A549 (cell line): ENCODE measurements around the gene MRGPRD. TPM values are rescaled to one million over a fixed set of nuclear protein-coding genes. Genes with fewer than 3 reads are reported as not detected.

ENCODE experiments used
- ATAC-seq, 2 experiments: fragments of 200-7000 bp in 1 of 2; fragments of >200 bp in 1 of 2; cut with Nextera tagmentation in 1 of 2; cut with Tn5 transposase in 1 of 2; 3 replicates each; pipeline versions ENCODE4 v1.8.0 to v1.9.1; 2018 to 2020; ENCODE audit warnings: mild to moderate bottlenecking in 1 of 2, moderate library complexity in 1 of 2
- CTCF ChIA-PET: fragments of 300-600 bp; sonication (Branson Sonifier 250); formaldehyde crosslinking; extraction: SDS; loops from one replicate; lab custom pipeline; 2021; ENCODE audit warnings: antibody characterized with exemption, inconsistent platforms; lab: Yijun Ruan, JAX
- POLR2A ChIA-PET: fragments of 350-600 bp; formaldehyde crosslinking; extraction: SDS; loops from one replicate; lab custom pipeline; 2021; ENCODE audit warnings: antibody characterized with exemption, inconsistent platforms; lab: Yijun Ruan, JAX
- DNase-seq, 2 experiments: peaks; one replicate each; pipeline versions ENCODE4 v3.0.0 to v3.0.0-alpha.2; 2011 to 2016; ENCODE audit warnings: low read depth in 1 of 2, low spot score in 1 of 2
- FAIRE-seq: peaks from 2 replicates; lab custom pipeline; 2011; peaks lifted over from hg19 to GRCh38; lab: Jason Lieb, UNC
- H3K27ac ChIP-seq, 2 experiments: fragments of >200 bp; sonication (Bioruptor Twin); formaldehyde crosslinking; 3 replicates each; pipeline ENCODE4 v1.5.1; 2016 to 2017
- H3K4me1 ChIP-seq: fragments of >200 bp; sonication (Bioruptor Twin); formaldehyde crosslinking; 3 replicates; pipeline ENCODE4 v1.6.1; 2016
- H3K4me2 ChIP-seq: fragments of >200 bp; sonication (Bioruptor Twin); formaldehyde crosslinking; 3 replicates; pipeline ENCODE4 v1.6.1; 2016
- H3K4me3 ChIP-seq: fragments of >200 bp; sonication (Bioruptor Twin); formaldehyde crosslinking; 3 replicates; pipeline ENCODE4 v1.5.1; 2016
- H3K9me3 ChIP-seq: fragments of >200 bp; sonication (Bioruptor Twin); formaldehyde crosslinking; 3 replicates; pipeline ENCODE4 v1.6.1; 2016
- CBX2 ChIP-seq: fragments of 200-600 bp; sonication (generic); IDR thresholded peaks from 2 replicates; pipeline ENCODE4 v1.6.1; 2016; ENCODE audit warnings: low read depth, mild to moderate bottlenecking, borderline replicate concordance
- CBX8 ChIP-seq: fragments of 200-600 bp; sonication (generic); IDR thresholded peaks from 2 replicates; pipeline ENCODE4 v1.6.1; 2016
- EHF ChIP-seq: fragments of 250-450 bp; sonication (Bioruptor Pico); IDR thresholded peaks from 2 replicates; pipeline ENCODE4 v1.5.0; 2020; ENCODE audit warnings: mild to moderate bottlenecking
- EHMT2 ChIP-seq: fragments of 200-600 bp; sonication (generic); IDR thresholded peaks from 2 replicates; pipeline ENCODE4 v1.6.1; 2016; ENCODE audit warnings: antibody characterized with exemption, low read depth, mild to moderate bottlenecking, moderate library complexity
- ESRRA ChIP-seq: fragments of 150-350 bp; IDR thresholded peaks from 2 replicates; pipeline ENCODE4 v1.6.1; 2014; ENCODE audit warnings: mild to moderate bottlenecking, low read length, borderline replicate concordance
- FOSL2 ChIP-seq, 2 experiments: fragments of 450-650 bp in 1 of 2; fragments of >200 bp in 1 of 2; sonication (Bioruptor Twin) in 1 of 2; formaldehyde crosslinking; IDR thresholded peaks; 2 replicates each; pipeline versions ENCODE4 v1.5.0 to v1.6.1; 2016 to 2020; ENCODE audit warnings: mild to moderate bottlenecking in 1 of 2, moderate library complexity in 1 of 2
- FOXS1 ChIP-seq: fragments of 250-450 bp; sonication (Bioruptor Pico); IDR thresholded peaks from 2 replicates; pipeline ENCODE4 v1.5.0; 2020; ENCODE audit warnings: mild to moderate bottlenecking, moderate library complexity
- JUN ChIP-seq, 2 experiments: fragments of >200 bp; sonication (Bioruptor Twin); formaldehyde crosslinking; IDR thresholded peaks; 2 replicates in 1 of 2; 3 replicates in 1 of 2; pipeline ENCODE4 v1.6.1; 2016 to 2017
- KDM1A ChIP-seq: fragments of 200-600 bp; sonication (generic); IDR thresholded peaks from 2 replicates; pipeline ENCODE4 v1.6.1; 2016; ENCODE audit warnings: low read depth, mild to moderate bottlenecking
- KDM5A ChIP-seq: fragments of 200-600 bp; sonication (generic); IDR thresholded peaks from 2 replicates; pipeline ENCODE4 v1.6.1; 2016; ENCODE audit warnings: antibody characterized with exemption, mild to moderate bottlenecking
- MAFK ChIP-seq: fragments of 450-650 bp; IDR thresholded peaks from 2 replicates; pipeline ENCODE4 v1.6.1; 2014; ENCODE audit not compliant: partially characterized antibody
- MAZ ChIP-seq: fragments of 150-350 bp; IDR thresholded peaks from 2 replicates; pipeline ENCODE4 v1.6.1; 2014; ENCODE audit warnings: antibody characterized with exemption, low read depth, low read length, borderline replicate concordance
- MYC ChIP-seq: IDR thresholded peaks from 2 replicates; pipeline ENCODE4 v1.6.1; 2012; ENCODE audit warnings: mild to moderate bottlenecking, inconsistent platforms, low read length, improper control_type of control experiment, borderline replicate concordance
- NR3C1 ChIP-seq: fragments of >200 bp; sonication (Bioruptor Twin); formaldehyde crosslinking; IDR thresholded peaks from 3 replicates; pipeline ENCODE4 v1.6.1; 2017
- PHF8 ChIP-seq: fragments of 200-600 bp; sonication (generic); IDR thresholded peaks from 2 replicates; pipeline ENCODE4 v1.6.1; 2016; ENCODE audit warnings: low read depth, mild to moderate bottlenecking, antibody characterized with exemption, moderate library complexity, borderline replicate concordance
- RAD21 ChIP-seq, 2 experiments: fragments of >200 bp in 1 of 2; sonication (Bioruptor Twin) in 1 of 2; formaldehyde crosslinking in 1 of 2; IDR thresholded peaks in 1 of 2; conservative IDR thresholded peaks in 1 of 2; 2 replicates in 1 of 2; 3 replicates in 1 of 2; pipeline ENCODE4 v1.6.1; 2012 to 2018; ENCODE audit warnings: inconsistent platforms in 1 of 2
- SMC3 ChIP-seq: fragments of >200 bp; sonication (Bioruptor Twin); formaldehyde crosslinking; IDR thresholded peaks from 3 replicates; pipeline ENCODE4 v1.6.1; 2018; ENCODE audit warnings: inconsistent platforms
- SREBF2 ChIP-seq: fragments of 450-650 bp; IDR thresholded peaks from 2 replicates; pipeline ENCODE4 v1.6.1; 2014; ENCODE audit warnings: mild to moderate bottlenecking, moderate library complexity
- ZC3H11A ChIP-seq: fragments of 450-650 bp; IDR thresholded peaks from 2 replicates; pipeline ENCODE4 v1.6.1; 2014; ENCODE audit warnings: antibody characterized with exemption, mild to moderate bottlenecking
- ZFP36 ChIP-seq: fragments of 450-650 bp; IDR thresholded peaks from 2 replicates; pipeline ENCODE4 v1.6.1; 2014; ENCODE audit warnings: borderline replicate concordance; ENCODE audit not compliant: partially characterized antibody
- ZNF302 ChIP-seq: fragments of 250-450 bp; sonication (Bioruptor Pico); IDR thresholded peaks from 2 replicates; pipeline ENCODE4 v1.9.0; 2021; ENCODE audit warnings: inconsistent platforms, mild to moderate bottlenecking, moderate library complexity
- ZSCAN20 ChIP-seq: fragments of 250-450 bp; sonication (Bioruptor Pico); IDR thresholded peaks from 2 replicates; pipeline ENCODE4 v1.8.0; 2022; ENCODE audit warnings: mild to moderate bottlenecking, moderate library complexity
- WGBS: methylation state at CpG from one replicate; pipeline ENCODE4 v1.1.6; 2017; ENCODE audit errors: missing lambda C conversion rate; 5-methylcytosine and 5-hydroxymethylcytosine counted together
- polyA plus RNA-seq, 4 experiments: library from polyadenylated mRNA; depleted of rRNA in 3 of 4; stranded (reverse); fragments of >200 nt; fragmentation: RNase III in 1 of 4; extraction: RNeasy Plus Mini Kit Qiagen cat#74134 plus additional on column Dnase treatment in 1 of 4; gene quantifications; 2 replicates in 3 of 4; 3 replicates in 1 of 4; pipeline ENCODE4 v1.2.3, GENCODE V29; 2011 to 2017
- TF ChIP-seq, protein P1 (sequence below): fragments of >200 bp; sonication (Bioruptor Twin); formaldehyde crosslinking; IDR thresholded peaks from 3 replicates; pipeline ENCODE4 v1.5.1; 2016
- TF ChIP-seq, protein P2 (sequence below): fragments of 250-450 bp; sonication (Bioruptor Pico); IDR thresholded peaks from 2 replicates; pipeline ENCODE4 v1.5.0; 2020; ENCODE audit warnings: low read depth, mild to moderate bottlenecking, moderate library complexity
- TF ChIP-seq, protein P3 (sequence below): IDR thresholded peaks from 2 replicates; pipeline ENCODE4 v1.6.1; 2012
- TF ChIP-seq, protein P4 (sequence below): IDR thresholded peaks from 2 replicates; pipeline ENCODE4 v1.6.1; 2012; ENCODE audit warnings: low read depth, borderline replicate concordance
- TF ChIP-seq, protein P5 (sequence below): fragments of 450-650 bp; IDR thresholded peaks from 2 replicates; pipeline ENCODE4 v1.6.1; 2014; ENCODE audit warnings: antibody characterized with exemption

The MRGPRD gene
- polyA plus RNA-seq, 2 of the 4 experiments (the other 2 are of a cell fraction), result not detected

DNA sequence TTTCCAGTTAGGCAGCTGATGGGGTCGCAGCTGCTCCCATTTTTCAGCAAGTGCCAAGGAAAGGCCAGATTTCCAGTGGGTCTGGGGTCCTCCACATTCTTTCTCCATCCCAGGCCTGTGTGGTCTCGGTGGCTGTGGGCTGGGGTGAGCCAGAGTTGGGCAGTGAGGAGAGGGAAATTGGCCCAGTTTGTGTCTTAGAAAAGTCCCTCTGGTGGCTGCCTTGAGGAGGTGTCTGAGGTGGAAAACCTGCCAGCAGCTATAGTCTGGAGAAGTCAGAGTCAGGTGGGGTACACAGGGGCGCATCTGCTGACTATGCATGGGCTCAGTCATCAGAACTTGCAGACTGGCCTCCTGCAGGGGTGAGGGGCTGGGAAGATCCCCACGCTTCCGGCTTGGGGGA, 30.5 kb downstream of the MRGPRD start:
- 47% methylated on average over 5 of the region's 5 CpGs for WGBS
- Histone ChIP-seq H3K4me1 (no peaks in the 10 kb centered on the region; the same call in 2 of the 3 replicates), H3K4me3 (no peak overlapping the region), H3K9me3 (no peaks in the 10 kb centered on the region), H3K4me2 (no peak overlapping the region), H3K27ac (no peak overlapping the region)
- DNase-seq (peak; percentile 47 to 68), ATAC-seq (peak; percentile 88 to 90), FAIRE-seq (no peak)
- CTCF ChIA-PET, result interaction anchor here (0.6 to 3.1 kb wide), 13 partner anchors 10 to 139 kb away, joined by 3 to 17 read pairs (median 4); no protein-coding TSS in a partner anchor
- TF ChIP-seq PHF8 (no peak), KDM5A (no peak), EHMT2 (no peak), CBX2 (no peak), FOXS1 (CRISPR knock-in tag) (no peak), EHF (CRISPR knock-in tag) (no peak), MYC (no peak), ESRRA (no peak), NR3C1 (no peak), JUN (IDR thresholded peaks at IDR 0.05) (no peak), ZFP36 (no peak), RAD21 (conservative IDR thresholded peaks at IDR 0.05 in 1 of 2, IDR thresholded peaks at IDR 0.05 in 1 of 2) (0 out of 5 replicates have a peak, but pooled peaks of 1 of the 2 experiments have one; percentile 10), CBX8 (no peak), KDM1A (no peak), SMC3 (peak; percentile 55), ZNF302 (CRISPR knock-in tag) (no peak), FOSL2 (IDR thresholded peaks at IDR 0.05) (no peak), FOSL2 (CRISPR knock-in tag; IDR thresholded peaks at IDR 0.05) (no peak), ZC3H11A (no peak), MAFK (no peak), SREBF2 (no peak)
- TF ChIP-seq, protein P1, sequence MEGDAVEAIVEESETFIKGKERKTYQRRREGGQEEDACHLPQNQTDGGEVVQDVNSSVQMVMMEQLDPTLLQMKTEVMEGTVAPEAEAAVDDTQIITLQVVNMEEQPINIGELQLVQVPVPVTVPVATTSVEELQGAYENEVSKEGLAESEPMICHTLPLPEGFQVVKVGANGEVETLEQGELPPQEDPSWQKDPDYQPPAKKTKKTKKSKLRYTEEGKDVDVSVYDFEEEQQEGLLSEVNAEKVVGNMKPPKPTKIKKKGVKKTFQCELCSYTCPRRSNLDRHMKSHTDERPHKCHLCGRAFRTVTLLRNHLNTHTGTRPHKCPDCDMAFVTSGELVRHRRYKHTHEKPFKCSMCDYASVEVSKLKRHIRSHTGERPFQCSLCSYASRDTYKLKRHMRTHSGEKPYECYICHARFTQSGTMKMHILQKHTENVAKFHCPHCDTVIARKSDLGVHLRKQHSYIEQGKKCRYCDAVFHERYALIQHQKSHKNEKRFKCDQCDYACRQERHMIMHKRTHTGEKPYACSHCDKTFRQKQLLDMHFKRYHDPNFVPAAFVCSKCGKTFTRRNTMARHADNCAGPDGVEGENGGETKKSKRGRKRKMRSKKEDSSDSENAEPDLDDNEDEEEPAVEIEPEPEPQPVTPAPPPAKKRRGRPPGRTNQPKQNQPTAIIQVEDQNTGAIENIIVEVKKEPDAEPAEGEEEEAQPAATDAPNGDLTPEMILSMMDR, result 0 out of 3 replicates have a peak, but pooled peaks have one; percentile 25
- TF ChIP-seq, protein P2, sequence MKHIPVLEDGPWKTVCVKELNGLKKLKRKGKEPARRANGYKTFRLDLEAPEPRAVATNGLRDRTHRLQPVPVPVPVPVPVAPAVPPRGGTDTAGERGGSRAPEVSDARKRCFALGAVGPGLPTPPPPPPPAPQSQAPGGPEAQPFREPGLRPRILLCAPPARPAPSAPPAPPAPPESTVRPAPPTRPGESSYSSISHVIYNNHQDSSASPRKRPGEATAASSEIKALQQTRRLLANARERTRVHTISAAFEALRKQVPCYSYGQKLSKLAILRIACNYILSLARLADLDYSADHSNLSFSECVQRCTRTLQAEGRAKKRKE (CRISPR knock-in tag), result no peak
- POLR2A ChIA-PET, result no interaction called here

DNA sequence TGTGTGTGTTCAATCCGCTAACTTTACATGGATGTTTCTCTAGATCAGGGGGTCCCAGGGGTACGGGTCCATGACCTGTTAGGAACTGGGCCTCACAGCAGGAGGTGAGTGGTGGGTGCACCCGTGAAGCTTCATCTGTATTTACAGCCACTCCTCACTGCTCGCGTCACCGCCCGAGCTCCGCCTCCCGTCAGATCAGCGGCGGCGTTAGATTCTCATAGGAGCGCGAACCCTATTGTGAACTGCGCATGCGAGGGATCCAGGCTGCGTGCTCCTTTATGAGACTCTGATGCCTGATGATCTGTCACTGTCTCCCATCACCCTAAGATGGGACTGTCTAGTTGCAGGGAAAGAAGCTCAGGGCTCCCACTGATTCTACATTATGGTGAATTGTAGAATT, 31.9 kb downstream of the MRGPRD start:
- FAIRE-seq, result no peak
- Histone ChIP-seq H3K9me3 (no peaks in the 10 kb centered on the region), H3K4me3 (no peak overlapping the region), H3K4me2 (no peak overlapping the region), H3K27ac (no peak overlapping the region), H3K4me1 (no peaks in the 10 kb centered on the region)
- DNase-seq, result no peak
- ChIA-PET POLR2A (no interaction called here), CTCF (interaction anchor here (0.9 to 3.1 kb wide), 4 partner anchors 8 to 95 kb away, joined by 3 to 17 read pairs (median 6); partner anchors contain the start of gene MRGPRF)
- ATAC-seq, result no peak
- TF ChIP-seq, protein P2 (CRISPR knock-in tag), result no peak
- no peak for TF ChIP-seq ESRRA
- TF ChIP-seq ZSCAN20 (CRISPR knock-in tag), result no peak
- no peak for TF ChIP-seq MAZ
- TF ChIP-seq, protein P3, sequence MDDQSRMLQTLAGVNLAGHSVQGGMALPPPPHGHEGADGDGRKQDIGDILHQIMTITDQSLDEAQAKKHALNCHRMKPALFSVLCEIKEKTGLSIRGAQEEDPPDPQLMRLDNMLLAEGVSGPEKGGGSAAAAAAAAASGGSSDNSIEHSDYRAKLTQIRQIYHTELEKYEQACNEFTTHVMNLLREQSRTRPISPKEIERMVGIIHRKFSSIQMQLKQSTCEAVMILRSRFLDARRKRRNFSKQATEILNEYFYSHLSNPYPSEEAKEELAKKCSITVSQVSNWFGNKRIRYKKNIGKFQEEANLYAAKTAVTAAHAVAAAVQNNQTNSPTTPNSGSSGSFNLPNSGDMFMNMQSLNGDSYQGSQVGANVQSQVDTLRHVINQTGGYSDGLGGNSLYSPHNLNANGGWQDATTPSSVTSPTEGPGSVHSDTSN, result no peak
- TF ChIP-seq RAD21 (conservative IDR thresholded peaks at IDR 0.05 in 1 of 2, IDR thresholded peaks at IDR 0.05 in 1 of 2), result no peak
- TF ChIP-seq, protein P4, sequence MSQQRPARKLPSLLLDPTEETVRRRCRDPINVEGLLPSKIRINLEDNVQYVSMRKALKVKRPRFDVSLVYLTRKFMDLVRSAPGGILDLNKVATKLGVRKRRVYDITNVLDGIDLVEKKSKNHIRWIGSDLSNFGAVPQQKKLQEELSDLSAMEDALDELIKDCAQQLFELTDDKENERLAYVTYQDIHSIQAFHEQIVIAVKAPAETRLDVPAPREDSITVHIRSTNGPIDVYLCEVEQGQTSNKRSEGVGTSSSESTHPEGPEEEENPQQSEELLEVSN, result no peak
- TF ChIP-seq FOSL2 (IDR thresholded peaks at IDR 0.05), result no peak
- TF ChIP-seq FOSL2 (CRISPR knock-in tag; IDR thresholded peaks at IDR 0.05), result no peak
- TF ChIP-seq, protein P5, sequence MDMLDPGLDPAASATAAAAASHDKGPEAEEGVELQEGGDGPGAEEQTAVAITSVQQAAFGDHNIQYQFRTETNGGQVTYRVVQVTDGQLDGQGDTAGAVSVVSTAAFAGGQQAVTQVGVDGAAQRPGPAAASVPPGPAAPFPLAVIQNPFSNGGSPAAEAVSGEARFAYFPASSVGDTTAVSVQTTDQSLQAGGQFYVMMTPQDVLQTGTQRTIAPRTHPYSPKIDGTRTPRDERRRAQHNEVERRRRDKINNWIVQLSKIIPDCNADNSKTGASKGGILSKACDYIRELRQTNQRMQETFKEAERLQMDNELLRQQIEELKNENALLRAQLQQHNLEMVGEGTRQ, result no peak
- 86% methylated on average over 17 of the region's 17 CpGs for WGBS
